DND-41 (cell line): ENCODE data around the gene PTPRG.

Experiments used
- ATAC-seq: fragments of 200-7000 bp; cut with Tn5 transposase; 3 replicates; pipeline ENCODE4 v1.9.1; 2021; ENCODE audit warnings: low read depth; ENCODE audit not compliant: insufficient read depth
- DNase-seq: peaks from one replicate; pipeline ENCODE4 v3.0.0-alpha.2; 2020
- H2AFZ ChIP-seq: 2 replicates; pipeline ENCODE4 v1.6.0; 2012; ENCODE audit warnings: low read depth, low read length
- H3K27ac ChIP-seq: 2 replicates; pipeline ENCODE4 v1.5.1; 2012; ENCODE audit warnings: low read length, inconsistent platforms
- H3K27me3 ChIP-seq: fragments of 200-600 bp; sonication (generic); 2 replicates; pipeline ENCODE4 v1.6.0; 2012; ENCODE audit warnings: low read length, mild to moderate bottlenecking, inconsistent platforms; ENCODE audit not compliant: insufficient read depth, poor library complexity
- H3K36me3 ChIP-seq: 2 replicates; pipeline ENCODE4 v1.5.1; 2012; ENCODE audit warnings: low read length, inconsistent platforms; ENCODE audit not compliant: insufficient read depth
- H3K4me1 ChIP-seq: 2 replicates; pipeline ENCODE4 v1.5.1; 2012; ENCODE audit warnings: mild to moderate bottlenecking, low read length; ENCODE audit not compliant: insufficient read depth
- H3K4me2 ChIP-seq: 2 replicates; pipeline ENCODE4 v1.6.0; 2012; ENCODE audit warnings: mild to moderate bottlenecking, moderate library complexity, low read length, inconsistent platforms; ENCODE audit not compliant: insufficient read depth
- H3K4me3 ChIP-seq, 2 experiments: fragments of 200-600 bp in 1 of 2; shearing (Covaris generic) in 1 of 2; 2 replicates each; pipeline ENCODE4 v1.5.1; 2012 to 2016; ENCODE audit warnings: inconsistent platforms in 2 of 2, low read length in 2 of 2, mild to moderate bottlenecking in 2 of 2, low read depth in 1 of 2, moderate library complexity in 1 of 2
- H3K79me2 ChIP-seq: 2 replicates; pipeline ENCODE4 v1.6.0; 2012; ENCODE audit warnings: low read length, inconsistent platforms; ENCODE audit not compliant: insufficient read depth
- H3K9ac ChIP-seq: 2 replicates; pipeline ENCODE4 v1.6.0; 2012; ENCODE audit warnings: low read depth, mild to moderate bottlenecking, inconsistent platforms, low read length, moderate library complexity
- H3K9me3 ChIP-seq: 2 replicates; pipeline ENCODE4 v1.5.1; 2012; ENCODE audit warnings: low read length, moderate library complexity, mild to moderate bottlenecking, inconsistent platforms; ENCODE audit not compliant: insufficient read depth, severe bottlenecking
- H4K20me1 ChIP-seq: 2 replicates; pipeline ENCODE4 v1.6.0; 2012; ENCODE audit warnings: low read length; ENCODE audit not compliant: insufficient read depth
- CTCF ChIP-seq: IDR thresholded peaks from 2 replicates; pipeline ENCODE4 v1.5.1; 2012; ENCODE audit warnings: borderline replicate concordance, low read length, moderate library complexity, mild to moderate bottlenecking; ENCODE audit not compliant: poor library complexity, severe bottlenecking; ENCODE audit errors: extremely low read depth
- EZH2 ChIP-seq: IDR thresholded peaks from 3 replicates; pipeline ENCODE4 v1.6.1; 2012; ENCODE audit warnings: borderline replicate concordance, low read depth, mild to moderate bottlenecking, moderate library complexity, low read length, inconsistent platforms; ENCODE audit not compliant: severe bottlenecking

PTPRG gene

GRCh38 chr3:61687206-61687605 lies 125.8 kb downstream of the PTPRG start:
- no peak overlapping the region for H3K4me2 ChIP-seq
- no peak overlapping the region for H2AFZ ChIP-seq
- H3K4me3 ChIP-seq: no peak overlapping the region
- H3K27me3 ChIP-seq: no peaks in the 10 kb centered on the region
- no peak overlapping the region for H3K9ac ChIP-seq
- no peak overlapping the region for H3K27ac ChIP-seq
- H4K20me1 ChIP-seq: no peaks in the 10 kb centered on the region
- H3K36me3 ChIP-seq: no peaks in the 10 kb centered on the region
- DNase-seq (no peak), ATAC-seq (no peak)
- no peaks in the 10 kb centered on the region for H3K9me3 ChIP-seq
- no peak for TF ChIP-seq EZH2
- TF ChIP-seq CTCF: no peak
- no peaks in the 10 kb centered on the region for H3K79me2 ChIP-seq
- H3K4me1 ChIP-seq: no peaks in the 10 kb centered on the region

- H3K9ac ChIP-seq: no peak overlapping the region
- no peaks in the 10 kb centered on the region for H3K36me3 ChIP-seq
- no peaks in the 10 kb centered on the region for H4K20me1 ChIP-seq
- H2AFZ ChIP-seq: no peak overlapping the region
- no peaks in the 10 kb centered on the region for H3K27me3 ChIP-seq
- H3K4me2 ChIP-seq: no peak overlapping the region
- no peak overlapping the region for H3K4me3 ChIP-seq
- H3K9me3 ChIP-seq: no peaks in the 10 kb centered on the region
- TF ChIP-seq EZH2 (no peak), CTCF (no peak)
- DNase-seq: no peak
- ATAC-seq: no peak
- H3K27ac ChIP-seq: no peak overlapping the region
- no peaks in the 10 kb centered on the region for H3K79me2 ChIP-seq
- H3K4me1 ChIP-seq: no peaks in the 10 kb centered on the region
Measured at GRCh38 chr3:61687663-61688306, 126.4 kb downstream of the PTPRG start.

GRCh38 chr3:61688307-61688984 lies 127.1 kb downstream of the PTPRG start:
- TF ChIP-seq CTCF (no peak), EZH2 (no peak)
- no peak overlapping the region for H3K4me2 ChIP-seq
- H3K79me2 ChIP-seq: no peaks in the 10 kb centered on the region

More at GRCh38 chr3:61688307-61688984, 127.1 kb downstream of the PTPRG start:
- Histone ChIP-seq H3K9ac (no peak overlapping the region), H3K36me3 (no peaks in the 10 kb centered on the region), H3K9me3 (no peaks in the 10 kb centered on the region), H3K27ac (no peak overlapping the region), H2AFZ (no peak overlapping the region), H3K4me3 (no peak overlapping the region), H3K27me3 (no peaks in the 10 kb centered on the region), H4K20me1 (no peaks in the 10 kb centered on the region), H3K4me1 (no peaks in the 10 kb centered on the region)
- DNase-seq: no peak
- no peak for ATAC-seq
